GM12878 (cell line): ENCODE data around the gene MAGI1. TPM values are rescaled to one million over a fixed set of nuclear protein-coding genes. Genes with fewer than 3 reads are reported as not detected.

Experiments used
- ATAC-seq: fragments of 200-7000 bp; cut with Tn5 transposase; 3 replicates; pipeline ENCODE4 v1.9.1; 2020; ENCODE audit warnings: mild to moderate bottlenecking, moderate library complexity
- BruUV-seq: library from RNA; stranded (reverse); fragments of 400-500 nt; replicated peaks from 2 replicates; lab custom pipeline; 2021; lab: Mats Ljungman, UMichigan
- CTCF ChIA-PET: fragments of 300-600 bp; sonication (Branson Sonifier 250); formaldehyde crosslinking; extraction: SDS; loops from one replicate; lab custom pipeline; 2021; ENCODE audit warnings: inconsistent platforms; lab: Yijun Ruan, JAX
- POLR2A ChIA-PET: fragments of 350-600 bp; formaldehyde crosslinking; extraction: SDS; loops from one replicate; lab custom pipeline; 2021; ENCODE audit warnings: inconsistent platforms; lab: Charles Lee
- RAD21 ChIA-PET: fragments of 300-600 bp; sonication (Branson Sonifier 250); formaldehyde crosslinking; loops from one replicate; lab custom pipeline; 2023; ENCODE audit warnings: antibody characterized with exemption; ENCODE audit not compliant: unreplicated experiment; lab: Charles Lee
- SMC1A ChIA-PET: fragments of 300-600 bp; sonication (Branson Sonifier 250); formaldehyde crosslinking; loops from one replicate; lab custom pipeline; 2023; ENCODE audit not compliant: unreplicated experiment, uncharacterized antibody; lab: Charles Lee
- DNase-seq: peaks from one replicate; pipeline ENCODE4 v3.0.0-alpha.2; 2011; ENCODE audit warnings: low read depth, low spot score
- FAIRE-seq: peaks from 3 replicates; lab custom pipeline; 2011; peaks lifted over from hg19 to GRCh38; lab: Jason Lieb, UNC
- H2AFZ ChIP-seq: 2 replicates; pipeline ENCODE4 v1.6.0; 2011; ENCODE audit warnings: low read depth, low read length, control low read depth; ENCODE audit not compliant: control insufficient read depth
- H3K27ac ChIP-seq: 2 replicates; pipeline ENCODE4 v1.5.1; 2011; ENCODE audit warnings: control low read depth; ENCODE audit not compliant: control insufficient read depth, insufficient read depth
- H3K27me3 ChIP-seq, 2 experiments: replicated peaks in 1 of 2; 2 replicates each; pipeline versions ENCODE4 v1.6.0 to v1.6.1; 2011; ENCODE audit warnings: low read length in 1 of 2; ENCODE audit not compliant: control insufficient read depth in 2 of 2, insufficient read depth in 2 of 2
- H3K36me3 ChIP-seq, 2 experiments: 2 replicates each; pipeline ENCODE4 v1.5.1; 2011; ENCODE audit warnings: low read length in 1 of 2; ENCODE audit not compliant: control insufficient read depth in 2 of 2, insufficient read depth in 2 of 2
- H3K4me1 ChIP-seq: 2 replicates; pipeline ENCODE4 v1.6.1; 2011; ENCODE audit warnings: mild to moderate bottlenecking, low read length, moderate library complexity, mixed read lengths; ENCODE audit not compliant: control insufficient read depth, insufficient read depth
- H3K4me2 ChIP-seq: 2 replicates; pipeline ENCODE4 v1.6.0; 2011; ENCODE audit warnings: control low read depth; ENCODE audit not compliant: control insufficient read depth, insufficient read depth
- H3K4me3 ChIP-seq: fragments of 200-600 bp; sonication (generic); 2 replicates; pipeline ENCODE4 v1.5.1; 2016
- H3K79me2 ChIP-seq: 2 replicates; pipeline ENCODE4 v1.6.0; 2011; ENCODE audit warnings: low read length; ENCODE audit not compliant: control insufficient read depth, insufficient read depth
- H3K9ac ChIP-seq: 2 replicates; pipeline ENCODE4 v1.8.0; 2011; ENCODE audit warnings: low read length, control low read depth, mixed read lengths; ENCODE audit not compliant: control insufficient read depth, insufficient read depth
- H3K9me3 ChIP-seq: replicated peaks from 3 replicates; pipeline ENCODE4 v1.5.1; 2011; ENCODE audit warnings: mild to moderate bottlenecking, low read length; ENCODE audit not compliant: control insufficient read depth, insufficient read depth
- H4K20me1 ChIP-seq: 2 replicates; pipeline ENCODE4 v1.6.0; 2011; ENCODE audit not compliant: control insufficient read depth, insufficient read depth
- BACH1 ChIP-seq: fragments of 450-650 bp; IDR thresholded peaks from 2 replicates; pipeline ENCODE4 v1.6.1; 2017; ENCODE audit warnings: mild to moderate bottlenecking, borderline replicate concordance
- E4F1 ChIP-seq: fragments of 450-650 bp; IDR thresholded peaks from 2 replicates; pipeline ENCODE4 v1.6.1; 2018; ENCODE audit warnings: borderline replicate concordance, mild to moderate bottlenecking; ENCODE audit not compliant: partially characterized antibody
- GATAD2B ChIP-seq: fragments of 450-650 bp; conservative IDR thresholded peaks from 2 replicates; pipeline ENCODE4 v1.6.1; 2017; ENCODE audit warnings: low read depth, mild to moderate bottlenecking, moderate library complexity
- MAX ChIP-seq: IDR thresholded peaks from 2 replicates; pipeline ENCODE4 v1.6.1; 2012; ENCODE audit warnings: low read depth, low read length, improper control_type of control experiment
- MEF2B ChIP-seq: fragments of 450-650 bp; IDR thresholded peaks from 2 replicates; pipeline ENCODE4 v1.6.1; 2018; ENCODE audit warnings: mild to moderate bottlenecking, moderate library complexity; ENCODE audit not compliant: partially characterized antibody, poor library complexity, severe bottlenecking
- POU2F2 ChIP-seq: IDR thresholded peaks from 3 replicates; pipeline ENCODE4 v1.6.1; 2011; ENCODE audit warnings: low read depth, mild to moderate bottlenecking, low read length, borderline replicate concordance
- RCOR1 ChIP-seq: conservative IDR thresholded peaks from 2 replicates; pipeline ENCODE4 v1.6.1; 2012; ENCODE audit warnings: low read depth, low read length, improper control_type of control experiment
- SP1 ChIP-seq: IDR thresholded peaks from one replicate; pipeline ENCODE4 v1.6.1; 2011; ENCODE audit warnings: low read depth, low read length
- SPI1 ChIP-seq: IDR thresholded peaks from 2 replicates; pipeline ENCODE4 v1.6.1; 2011; ENCODE audit warnings: low read depth, mild to moderate bottlenecking, low read length, moderate library complexity, borderline replicate concordance; ENCODE audit not compliant: insufficient read depth
- ZNF622 ChIP-seq: fragments of 450-650 bp; IDR thresholded peaks from 2 replicates; pipeline ENCODE4 v1.6.1; 2017; ENCODE audit warnings: mild to moderate bottlenecking, inconsistent platforms
- ZNF687 ChIP-seq: fragments of 450-650 bp; IDR thresholded peaks from 2 replicates; pipeline ENCODE4 v1.6.1; 2017; ENCODE audit warnings: mild to moderate bottlenecking, moderate library complexity
- WGBS: methylation state at CpG from one replicate; pipeline ENCODE4 v1.1.6; 2016; ENCODE audit warnings: low lambda C conversion rate; ENCODE audit not compliant: insufficient replicate concordance, insufficient coverage; ENCODE audit errors: missing lambda C conversion rate; 5-methylcytosine and 5-hydroxymethylcytosine counted together
- in situ Hi-C: fragments of 300-500 bp; cut with MboI; formaldehyde crosslinking; loops from 9 replicates; pipeline ENCODE4 v1.14.3; 2018; ENCODE audit warnings: mixed read lengths
- intact Hi-C: fragments of 100-400 bp; cut with micrococcal nuclease; formaldehyde crosslinking; loops from one replicate; pipeline ENCODE4 v1.14.2; 2022; ENCODE audit not compliant: unreplicated experiment
- polyA plus RNA-seq, 11 experiments: library from polyadenylated mRNA; depleted of rRNA in 4 of 11; unstranded in 6 of 11; stranded (reverse) in 5 of 11; fragments of >200 nt; fragmentation: Nextera tagmentation in 4 of 11; fragmentation: Illumina TruSeq in 1 of 11; extraction: Ambion mirVana in 4 of 11; extraction: Trizol in 1 of 11; gene quantifications; 1 replicate in 1 of 11; 2 replicates in 10 of 11; pipeline versions ENCODE4 v1.2.1 to v1.2.3, GENCODE V29; 2011 to 2016; ENCODE audit warnings: inconsistent platforms in 2 of 11, missing spikeins in 2 of 11, low read depth in 1 of 11
- total RNA-seq, 4 experiments: library from RNA; depleted of rRNA in 3 of 4; stranded (reverse); fragments of >200 nt in 3 of 4; fragmentation: Illumina TruSeq in 1 of 4; extraction: Trizol in 1 of 4; gene quantifications; 2 replicates each; pipeline versions ENCODE4 v1.2.1 to v1.2.3, GENCODE V29; 2013 to 2021
- TF ChIP-seq, protein P1 (sequence below): fragments of 150-350 bp; IDR thresholded peaks from 2 replicates; pipeline ENCODE4 v1.6.1; 2016; ENCODE audit warnings: low read depth, low read length

MAGI1 gene
- total and polyA plus RNA-seq, 10 of the 15 experiments (the other 5 are each of a cell fraction or from before 2014, with no cell fraction given): 0.02 to 3.3 (median 0.29) TPM; not detected in 1

DNA sequence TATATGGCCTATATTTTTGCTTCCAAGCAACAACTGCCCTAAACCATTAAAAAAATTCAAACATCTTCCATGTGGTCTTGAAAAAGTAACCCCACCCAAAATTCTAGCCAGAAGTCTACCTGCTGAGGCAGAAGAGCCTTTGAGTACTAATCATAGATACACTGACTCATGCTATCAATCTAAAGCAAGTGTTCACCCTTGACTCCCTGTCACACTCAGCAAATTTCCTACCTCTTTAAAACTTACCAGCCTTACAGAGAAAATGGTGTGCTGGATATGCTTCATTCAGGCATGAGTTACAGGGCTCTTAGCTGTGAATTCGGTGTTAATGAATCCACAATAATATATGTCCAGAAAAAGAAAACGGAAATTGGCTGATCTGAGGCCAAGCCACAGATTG is 373.8 kb downstream of the MAGI1 start:
- RAD21 ChIA-PET: no interaction called here
- POLR2A ChIA-PET: no interaction called here
- Histone ChIP-seq H2AFZ (no peak overlapping the region), H3K9me3 (no peaks in the 10 kb centered on the region), H3K79me2 (no peaks in the 10 kb centered on the region), H3K4me3 (no peak overlapping the region), H3K4me2 (no peak overlapping the region), H4K20me1 (no peaks in the 10 kb centered on the region), H3K27me3 (no peaks in the 10 kb centered on the region), H3K36me3 (no peaks in the 10 kb centered on the region), H3K27ac (no peak overlapping the region), H3K4me1 (no peaks in the 10 kb centered on the region), H3K9ac (no peak overlapping the region)
- SMC1A ChIA-PET: no interaction called here
- FAIRE-seq (no peak), ATAC-seq (no peak), DNase-seq (no peak)
- WGBS: 27% methylated on average over 2 of the region's 2 CpGs
- no TSS peak for BruUV-seq
- intact Hi-C loops: no loop called here
- CTCF ChIA-PET: no interaction called here
- in situ Hi-C loops: no loop called here
- TF ChIP-seq POU2F2 (no peak), SPI1 (no peak), GATAD2B (no peak), SP1 (no peak), ZNF622 (no peak), ZNF687 (no peak), E4F1 (no peak), MAX (no peak), MEF2B (no peak), BACH1 (no peak), RCOR1 (no peak)
- TF ChIP-seq, protein P1, sequence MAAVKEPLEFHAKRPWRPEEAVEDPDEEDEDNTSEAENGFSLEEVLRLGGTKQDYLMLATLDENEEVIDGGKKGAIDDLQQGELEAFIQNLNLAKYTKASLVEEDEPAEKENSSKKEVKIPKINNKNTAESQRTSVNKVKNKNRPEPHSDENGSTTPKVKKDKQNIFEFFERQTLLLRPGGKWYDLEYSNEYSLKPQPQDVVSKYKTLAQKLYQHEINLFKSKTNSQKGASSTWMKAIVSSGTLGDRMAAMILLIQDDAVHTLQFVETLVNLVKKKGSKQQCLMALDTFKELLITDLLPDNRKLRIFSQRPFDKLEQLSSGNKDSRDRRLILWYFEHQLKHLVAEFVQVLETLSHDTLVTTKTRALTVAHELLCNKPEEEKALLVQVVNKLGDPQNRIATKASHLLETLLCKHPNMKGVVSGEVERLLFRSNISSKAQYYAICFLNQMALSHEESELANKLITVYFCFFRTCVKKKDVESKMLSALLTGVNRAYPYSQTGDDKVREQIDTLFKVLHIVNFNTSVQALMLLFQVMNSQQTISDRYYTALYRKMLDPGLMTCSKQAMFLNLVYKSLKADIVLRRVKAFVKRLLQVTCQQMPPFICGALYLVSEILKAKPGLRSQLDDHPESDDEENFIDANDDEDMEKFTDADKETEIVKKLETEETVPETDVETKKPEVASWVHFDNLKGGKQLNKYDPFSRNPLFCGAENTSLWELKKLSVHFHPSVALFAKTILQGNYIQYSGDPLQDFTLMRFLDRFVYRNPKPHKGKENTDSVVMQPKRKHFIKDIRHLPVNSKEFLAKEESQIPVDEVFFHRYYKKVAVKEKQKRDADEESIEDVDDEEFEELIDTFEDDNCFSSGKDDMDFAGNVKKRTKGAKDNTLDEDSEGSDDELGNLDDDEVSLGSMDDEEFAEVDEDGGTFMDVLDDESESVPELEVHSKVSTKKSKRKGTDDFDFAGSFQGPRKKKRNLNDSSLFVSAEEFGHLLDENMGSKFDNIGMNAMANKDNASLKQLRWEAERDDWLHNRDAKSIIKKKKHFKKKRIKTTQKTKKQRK: no peak
